ENCODE results near the gene FCF1.
A peak's percentile ranks its signal among the peaks of the same experiment; 100 is the strongest.

FCF1 gene

DNA sequence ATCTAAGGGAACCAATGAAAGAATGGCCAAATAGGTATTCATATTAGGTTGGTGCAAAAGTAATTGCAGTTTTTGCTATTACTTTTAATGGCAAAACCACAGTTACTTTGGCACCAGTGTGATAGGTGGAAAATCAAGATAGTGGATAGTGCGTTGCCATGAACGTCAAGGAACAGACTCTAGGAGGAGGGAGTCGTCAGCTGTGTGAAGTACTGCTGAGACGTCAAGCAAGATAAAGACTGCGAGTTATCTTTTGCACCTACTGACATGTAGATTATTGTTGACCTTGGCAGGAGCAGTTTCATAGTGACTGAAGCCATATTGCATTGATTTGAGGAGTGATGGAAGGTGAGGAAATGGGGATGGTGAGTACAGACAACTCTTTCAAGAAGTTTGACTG, 58.5 kb downstream of the FCF1 start:
- no peak overlapping the region for H3K4me3 ChIP-seq (ENCODE audit: low read length, poor library complexity, severe bottlenecking)
- H3F3A ChIP-seq (ENCODE audit: low read depth): no peaks in the 10 kb centered on the region
- no peak overlapping the region for H2AFZ ChIP-seq (ENCODE audit: low read length)
- no peaks in the 10 kb centered on the region for H3K27me3 ChIP-seq (ENCODE audit: insufficient read depth, low read length, poor library complexity, severe bottlenecking)
- H4K20me1 ChIP-seq (ENCODE audit: insufficient read depth, low read length, poor library complexity, severe bottlenecking): peaks cover 76% of the 10 kb centered on the region
- no peaks in the 10 kb centered on the region for H3K9me2 ChIP-seq (replicated peaks; ENCODE audit: low read depth, low read length)
- peak overlapping the region; percentile 39 for H3K4me2 ChIP-seq (ENCODE audit: low read depth, low read length, poor library complexity, severe bottlenecking)
- H3K9me3 ChIP-seq (ENCODE audit: insufficient read depth, low read depth, low read length): no peaks in the 10 kb centered on the region
- H3K4me1 ChIP-seq (ENCODE audit: insufficient read depth, low read length, poor library complexity, severe bottlenecking): peaks cover 30% of the 10 kb centered on the region
- peaks cover 20% of the 10 kb centered on the region; the same call in 1 of the 2 replicates for H3K36me3 ChIP-seq (ENCODE audit: insufficient read depth, low read length)
- H3K9ac ChIP-seq (ENCODE audit: low read depth, low read length, poor library complexity, severe bottlenecking): no peak overlapping the region
- peaks cover 97% of the 10 kb centered on the region for H3K79me2 ChIP-seq (ENCODE audit: insufficient read depth, low read length)
- no peak for TF ChIP-seq EZH2phosphoT487 (IDR thresholded peaks at IDR 0.05; ENCODE audit: borderline replicate concordance)
- TF ChIP-seq, protein P1, sequence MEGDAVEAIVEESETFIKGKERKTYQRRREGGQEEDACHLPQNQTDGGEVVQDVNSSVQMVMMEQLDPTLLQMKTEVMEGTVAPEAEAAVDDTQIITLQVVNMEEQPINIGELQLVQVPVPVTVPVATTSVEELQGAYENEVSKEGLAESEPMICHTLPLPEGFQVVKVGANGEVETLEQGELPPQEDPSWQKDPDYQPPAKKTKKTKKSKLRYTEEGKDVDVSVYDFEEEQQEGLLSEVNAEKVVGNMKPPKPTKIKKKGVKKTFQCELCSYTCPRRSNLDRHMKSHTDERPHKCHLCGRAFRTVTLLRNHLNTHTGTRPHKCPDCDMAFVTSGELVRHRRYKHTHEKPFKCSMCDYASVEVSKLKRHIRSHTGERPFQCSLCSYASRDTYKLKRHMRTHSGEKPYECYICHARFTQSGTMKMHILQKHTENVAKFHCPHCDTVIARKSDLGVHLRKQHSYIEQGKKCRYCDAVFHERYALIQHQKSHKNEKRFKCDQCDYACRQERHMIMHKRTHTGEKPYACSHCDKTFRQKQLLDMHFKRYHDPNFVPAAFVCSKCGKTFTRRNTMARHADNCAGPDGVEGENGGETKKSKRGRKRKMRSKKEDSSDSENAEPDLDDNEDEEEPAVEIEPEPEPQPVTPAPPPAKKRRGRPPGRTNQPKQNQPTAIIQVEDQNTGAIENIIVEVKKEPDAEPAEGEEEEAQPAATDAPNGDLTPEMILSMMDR (conservative IDR thresholded peaks at IDR 0.05; ENCODE audit: low read length): no peak

DNA sequence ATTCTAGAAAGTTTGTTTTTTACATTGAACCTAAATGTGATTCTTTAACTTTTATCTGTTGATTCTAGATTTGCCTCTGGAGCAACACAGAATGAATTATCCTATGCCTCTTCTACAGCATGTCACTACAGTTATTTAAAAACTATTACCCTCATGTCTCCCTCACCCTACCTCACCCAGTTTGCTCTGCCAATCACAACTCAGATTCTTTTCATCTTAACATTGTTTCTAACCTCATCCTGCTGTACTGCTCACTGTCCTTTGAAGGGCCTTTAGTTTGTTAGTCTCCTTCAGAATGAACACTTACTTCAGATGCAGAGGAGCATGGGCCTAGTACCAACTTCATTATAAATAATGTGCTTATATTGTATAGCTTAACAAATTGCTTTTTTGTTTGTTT, 71.7 kb downstream of the FCF1 start:
- Histone ChIP-seq H3K4me2 (ENCODE audit: low read depth, low read length, poor library complexity, severe bottlenecking) (no peak overlapping the region), H3K4me1 (ENCODE audit: insufficient read depth, low read length, poor library complexity, severe bottlenecking) (no peaks in the 10 kb centered on the region), H2AFZ (ENCODE audit: low read length) (no peak overlapping the region), H3F3A (ENCODE audit: low read depth) (no peaks in the 10 kb centered on the region; the same call in 1 of the 2 replicates), H3K36me3 (ENCODE audit: insufficient read depth, low read length) (peaks cover 83% of the 10 kb centered on the region), H4K20me1 (ENCODE audit: insufficient read depth, low read length, poor library complexity, severe bottlenecking) (peaks cover 34% of the 10 kb centered on the region), H3K79me2 (ENCODE audit: insufficient read depth, low read length) (peaks cover 61% of the 10 kb centered on the region), H3K9me2 (replicated peaks; ENCODE audit: low read depth, low read length) (no peaks in the 10 kb centered on the region), H3K27me3 (ENCODE audit: insufficient read depth, low read length, poor library complexity, severe bottlenecking) (no peaks in the 10 kb centered on the region), H3K9ac (ENCODE audit: low read depth, low read length, poor library complexity, severe bottlenecking) (no peak overlapping the region), H3K4me3 (ENCODE audit: low read length, poor library complexity, severe bottlenecking) (no peak overlapping the region), H3K9me3 (ENCODE audit: insufficient read depth, low read depth, low read length) (no peaks in the 10 kb centered on the region)
- TF ChIP-seq, protein P1 (conservative IDR thresholded peaks at IDR 0.05; ENCODE audit: low read length): no peak
- TF ChIP-seq EZH2phosphoT487 (IDR thresholded peaks at IDR 0.05; ENCODE audit: borderline replicate concordance): no peak

DNA sequence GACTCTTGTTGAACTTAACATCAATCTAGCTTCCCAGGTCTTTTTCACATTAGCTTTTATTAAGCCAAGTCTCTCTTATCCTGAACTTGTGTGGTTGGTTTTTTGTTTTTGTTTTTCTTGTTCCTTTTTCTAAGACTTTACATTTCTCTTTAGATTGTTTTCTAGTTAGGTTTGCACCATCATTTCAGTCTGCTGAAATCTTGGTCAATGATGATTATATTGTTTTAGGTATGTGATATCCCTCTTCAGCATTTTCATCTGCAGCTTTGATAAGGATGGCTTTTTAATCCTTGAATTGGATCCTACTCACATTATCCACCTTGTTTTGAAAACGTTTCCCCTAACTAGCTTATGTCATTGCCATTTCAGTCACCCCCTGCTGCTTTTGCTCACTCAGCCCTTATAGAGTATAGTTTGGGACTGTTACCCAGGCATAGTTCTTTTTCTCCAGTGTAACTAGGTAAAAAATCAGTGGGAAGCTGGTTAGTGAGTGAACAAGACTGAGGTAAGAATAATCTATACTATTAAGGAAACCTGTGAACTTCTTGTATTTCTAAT, 72.2 kb downstream of the FCF1 start:
- Histone ChIP-seq H3K9ac (ENCODE audit: low read depth, low read length, poor library complexity, severe bottlenecking) (no peak overlapping the region), H3K36me3 (ENCODE audit: insufficient read depth, low read length) (peaks cover 78% of the 10 kb centered on the region), H3K4me2 (ENCODE audit: low read depth, low read length, poor library complexity, severe bottlenecking) (no peak overlapping the region), H3K4me3 (ENCODE audit: low read length, poor library complexity, severe bottlenecking) (no peak overlapping the region), H3K9me2 (replicated peaks; ENCODE audit: low read depth, low read length) (no peaks in the 10 kb centered on the region), H2AFZ (ENCODE audit: low read length) (no peak overlapping the region), H3K4me1 (ENCODE audit: insufficient read depth, low read length, poor library complexity, severe bottlenecking) (no peaks in the 10 kb centered on the region), H3K27me3 (ENCODE audit: insufficient read depth, low read length, poor library complexity, severe bottlenecking) (no peaks in the 10 kb centered on the region), H3K9me3 (ENCODE audit: insufficient read depth, low read depth, low read length) (no peaks in the 10 kb centered on the region), H3K79me2 (ENCODE audit: insufficient read depth, low read length) (peaks cover 66% of the 10 kb centered on the region), H3F3A (ENCODE audit: low read depth) (no peaks in the 10 kb centered on the region; the same call in 1 of the 2 replicates), H4K20me1 (ENCODE audit: insufficient read depth, low read length, poor library complexity, severe bottlenecking) (peaks cover 37% of the 10 kb centered on the region)
- TF ChIP-seq EZH2phosphoT487 (IDR thresholded peaks at IDR 0.05; ENCODE audit: borderline replicate concordance): no peak
- TF ChIP-seq, protein P1 (conservative IDR thresholded peaks at IDR 0.05; ENCODE audit: low read length): no peak
